Measurements from ENCODE around the gene VWA3A. TPM values are rescaled to one million over a fixed set of nuclear protein-coding genes. Genes with fewer than 3 reads are reported as not detected.
"Not testable (repeated sequence)": the region's sequence is repeated elsewhere in the genome, so short reads cannot be mapped to it uniquely, and the experiment has no call there.

VWA3A gene
- total and polyA plus RNA-seq, 7 donors = 0.03 to 0.15 (median 0.12) TPM; not detected in 4

- intact Hi-C loops (cut with DNase I) = no loop called here
- Histone ChIP-seq H3K27me3 (ENCODE audit: insufficient read depth in 3 of 3, low read length in 2 of 3) (no peaks in the 10 kb centered on the region), H3K36me3 (ENCODE audit: insufficient read depth in 1 of 2, low read depth in 1 of 2) (no peaks in the 10 kb centered on the region), H3K4me3 (no peak overlapping the region), H3K4me1 (no peaks in the 10 kb centered on the region), H3K27ac (no peak overlapping the region), H3K9me3 (no peaks in the 10 kb centered on the region)
- TF ChIP-seq CTCF (IDR thresholded peaks at IDR 0.05) = no peak
- 90 to 92% (median 92%) methylated on average over 6 of the region's 6 CpGs for WGBS, 3 donors
- DNase-seq = no peak
- no peak for ATAC-seq
Measured at GRCh38 chr16:22124583-22125284, 32.4 kb downstream of the VWA3A start.

- no peak overlapping the region for H3K27ac ChIP-seq
- no peaks in the 10 kb centered on the region for H3K36me3 ChIP-seq (ENCODE audit: insufficient read depth in 1 of 2, low read depth in 1 of 2)
- no peak overlapping the region for H3K4me3 ChIP-seq
- no peaks in the 10 kb centered on the region for H3K4me1 ChIP-seq
- DNase-seq (no peak), ATAC-seq (no peak)
- H3K27me3 ChIP-seq (ENCODE audit: insufficient read depth in 3 of 3, low read length in 2 of 3) = no peaks in the 10 kb centered on the region
- 68 to 76% (median 76%) methylated on average over 15 of the region's 15 CpGs for WGBS, 3 donors
- H3K9me3 ChIP-seq = no peaks in the 10 kb centered on the region
- no peak for TF ChIP-seq CTCF (IDR thresholded peaks at IDR 0.05)
- intact Hi-C loops (cut with DNase I) = no loop called here
Measured at GRCh38 chr16:22126037-22126558, 33.8 kb downstream of the VWA3A start.

GRCh38 chr16:22128537-22128936 lies 36.2 kb downstream of the VWA3A start:
- WGBS, 3 donors = 81 to 97% (median 96%) methylated on average over 1 of the region's 1 CpG
- ATAC-seq; H3K4me3 ChIP-seq; H3K36me3 ChIP-seq (ENCODE audit: insufficient read depth in 1 of 2, low read depth in 1 of 2); H3K9me3 ChIP-seq; DNase-seq; H3K27me3 ChIP-seq (ENCODE audit: insufficient read depth in 3 of 3, low read length in 2 of 3); H3K4me1 ChIP-seq; H3K27ac ChIP-seq; intact Hi-C loops (cut with DNase I): not testable (repeated sequence)

- intact Hi-C loops (cut with DNase I) = no loop called here
- no peak for ATAC-seq
- no peaks in the 10 kb centered on the region for H3K27me3 ChIP-seq (ENCODE audit: insufficient read depth in 3 of 3, low read length in 2 of 3)
- DNase-seq = no peak
- H3K27ac ChIP-seq = no peak overlapping the region
- no peaks in the 10 kb centered on the region for H3K4me1 ChIP-seq
- no peak overlapping the region for H3K4me3 ChIP-seq
- H3K36me3 ChIP-seq (ENCODE audit: insufficient read depth in 1 of 2, low read depth in 1 of 2) = no peaks in the 10 kb centered on the region
- no peak for TF ChIP-seq CTCF (IDR thresholded peaks at IDR 0.05)
- no peaks in the 10 kb centered on the region for H3K9me3 ChIP-seq
Measured at GRCh38 chr16:22130528-22130927, 38.2 kb downstream of the VWA3A start.

GRCh38 chr16:22132801-22133200 lies 40.5 kb downstream of the VWA3A start:
- intact Hi-C loops (cut with DNase I) = no loop called here
- no peak for TF ChIP-seq CTCF (IDR thresholded peaks at IDR 0.05)
- ATAC-seq (no peak), DNase-seq (no peak)
- Histone ChIP-seq H3K27ac (no peak overlapping the region), H3K27me3 (ENCODE audit: insufficient read depth in 3 of 3, low read length in 2 of 3) (no peaks in the 10 kb centered on the region), H3K4me3 (no peak overlapping the region), H3K4me1 (no peaks in the 10 kb centered on the region), H3K9me3 (no peaks in the 10 kb centered on the region), H3K36me3 (ENCODE audit: insufficient read depth in 1 of 2, low read depth in 1 of 2) (no peaks in the 10 kb centered on the region)
- WGBS, 3 donors = 79 to 89% (median 80%) methylated on average over 10 of the region's 10 CpGs

Data from psoas muscle (tissue), 8 donors.